ENCODE measurements around the gene KRT73.

Gene KRT73

GRCh38 chr12:52570511-52570910 is 47.8 kb downstream of the KRT73 start:
- no peak for DNase-seq (ENCODE audit: low read depth in 2 of 2)

GRCh38 chr12:52568111-52568510 is 50.2 kb downstream of the KRT73 start:
- DNase-seq (ENCODE audit: low read depth in 2 of 2): no peak

- DNase-seq (ENCODE audit: low read depth in 2 of 2): peak; percentile 46 to 55
These were observed 51.5 kb downstream of the KRT73 start for GRCh38 chr12:52566847-52567291.

- no peak for DNase-seq (ENCODE audit: low read depth in 2 of 2)
These were observed 53.8 kb downstream of the KRT73 start for GRCh38 chr12:52564582-52564981.

GRCh38 chr12:52561880-52562449 is 56.4 kb downstream of the KRT73 start:
- DNase-seq (ENCODE audit: low read depth in 2 of 2): no peak

- no peak for DNase-seq (ENCODE audit: low read depth in 2 of 2)
These were observed 58.4 kb downstream of the KRT73 start for GRCh38 chr12:52559979-52560378.

- no peak for DNase-seq (ENCODE audit: low read depth in 2 of 2)
These were observed 59.4 kb downstream of the KRT73 start for GRCh38 chr12:52558781-52559445.

Data from stimulated activated CD8-positive, alpha-beta memory T cell treated with anti-CD3 and anti-CD28 coated beads, Interleukin-7, amount 100 ng/mL, for 4 hours (primary cell).